ENCODE data around the gene C13orf42.

The C13orf42 gene

DNA sequence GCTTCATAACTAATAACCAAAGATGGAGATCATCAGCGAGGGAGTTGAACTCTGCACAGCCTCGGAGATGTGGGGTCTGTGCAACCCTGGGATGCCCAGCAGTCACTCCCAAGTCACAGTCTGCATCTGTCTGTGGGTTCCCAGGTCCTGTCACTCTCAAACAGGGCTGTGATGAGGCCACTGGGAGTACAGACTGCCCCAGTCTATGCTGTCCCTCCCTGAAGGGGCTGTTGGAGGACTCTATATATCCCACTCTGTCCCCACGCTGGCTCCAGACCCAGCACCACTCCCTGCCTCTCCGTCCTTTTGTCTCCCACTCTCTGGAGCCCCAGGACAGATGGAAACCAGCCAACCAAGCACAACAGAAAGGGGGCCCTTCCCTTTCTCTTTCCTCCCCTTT lies 26.2 kb upstream of the C13orf42 start:
- no peak overlapping the region for H3K4me3 ChIP-seq (ENCODE audit: control insufficient read depth in 1 of 7, extremely low read depth in 1 of 7, insufficient read depth in 4 of 7, low read depth in 2 of 7, low read length in 6 of 7)
- peaks cover 0 to 1% (median 0%) of the 10 kb centered on the region in 4 experiments for H3K4me1 ChIP-seq (ENCODE audit: control extremely low read depth in 1 of 4, control insufficient read depth in 4 of 4, insufficient read depth in 4 of 4, low read length in 3 of 4)
- WGBS (ENCODE audit: insufficient coverage), result 96% methylated on average over 4 of the region's 4 CpGs
- no peaks in the 10 kb centered on the region for H3K36me3 ChIP-seq (ENCODE audit: control insufficient read depth in 4 of 4, insufficient read depth in 4 of 4, low read length in 3 of 4)
- peaks cover 0 to 3% (median 0%) of the 10 kb centered on the region in 5 experiments for H3K9me3 ChIP-seq (ENCODE audit: control extremely low read depth in 1 of 5, control insufficient read depth in 4 of 5, insufficient read depth in 2 of 5, low read depth in 1 of 5, low read length in 4 of 5)
- H3K27me3 ChIP-seq (replicated peaks in 2 of 5; ENCODE audit: control insufficient read depth in 4 of 5, insufficient read depth in 5 of 5, low read length in 4 of 5), result no peaks in the 10 kb centered on the region
- H3K27ac ChIP-seq (ENCODE audit: insufficient read depth in 1 of 2, low read depth in 1 of 2, low read length in 2 of 2, poor library complexity in 1 of 2, severe bottlenecking in 2 of 2), result no peak overlapping the region
- no peak for DNase-seq
- CTCF ChIA-PET, result no interaction called here
- POLR2A ChIA-PET, result no interaction called here

DNA sequence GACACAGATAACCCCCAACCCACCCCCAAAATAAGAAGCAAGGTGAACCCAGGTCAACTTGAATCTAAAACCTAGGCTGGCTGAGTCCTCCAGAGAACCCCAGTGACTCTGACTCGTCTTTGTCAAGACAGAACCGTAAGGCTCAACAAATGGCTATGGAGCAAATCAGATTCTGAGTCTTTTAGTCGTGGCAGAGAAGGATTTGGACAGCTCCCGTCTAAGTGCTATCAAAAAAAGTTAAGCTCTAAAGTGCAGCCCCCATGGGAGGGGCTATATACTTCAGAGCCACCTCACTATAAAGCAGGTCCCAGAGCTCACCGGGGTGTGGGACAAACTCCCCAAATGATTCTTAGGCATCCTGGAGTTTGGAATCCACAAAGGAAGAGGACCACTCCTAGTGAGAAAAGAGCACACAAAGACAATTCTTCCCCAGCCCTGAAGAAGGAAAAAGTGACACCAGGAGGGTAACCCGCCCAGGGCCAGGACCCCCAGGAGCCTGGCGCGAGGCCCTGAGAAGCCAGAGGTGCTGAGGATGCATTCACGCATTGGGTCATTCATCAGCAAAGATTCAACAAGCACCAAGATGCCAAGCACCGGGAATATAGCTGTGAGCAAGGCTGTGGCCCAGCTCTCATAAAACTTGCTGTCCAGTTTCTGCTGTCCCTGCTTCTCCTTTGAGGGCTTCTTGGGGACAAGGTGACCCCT lies 25.4 kb upstream of the C13orf42 start:
- Histone ChIP-seq H3K4me3 (ENCODE audit: control insufficient read depth in 1 of 7, extremely low read depth in 1 of 7, insufficient read depth in 4 of 7, low read depth in 2 of 7, low read length in 6 of 7) (no peak overlapping the region), H3K27ac (ENCODE audit: insufficient read depth in 1 of 2, low read depth in 1 of 2, low read length in 2 of 2, poor library complexity in 1 of 2, severe bottlenecking in 2 of 2) (no peak overlapping the region), H3K9me3 (ENCODE audit: control extremely low read depth in 1 of 5, control insufficient read depth in 4 of 5, insufficient read depth in 2 of 5, low read depth in 1 of 5, low read length in 4 of 5) (peaks cover 0 to 3% (median 3%) of the 10 kb centered on the region in 5 experiments), H3K27me3 (replicated peaks in 2 of 5; ENCODE audit: control insufficient read depth in 4 of 5, insufficient read depth in 5 of 5, low read length in 4 of 5) (no peaks in the 10 kb centered on the region), H3K4me1 (ENCODE audit: control extremely low read depth in 1 of 4, control insufficient read depth in 4 of 4, insufficient read depth in 4 of 4, low read length in 3 of 4) (peaks cover 0 to 1% (median 0%) of the 10 kb centered on the region in 4 experiments), H3K36me3 (ENCODE audit: control insufficient read depth in 4 of 4, insufficient read depth in 4 of 4, low read length in 3 of 4) (no peaks in the 10 kb centered on the region)
- ChIA-PET CTCF (interaction anchor here (0.7 kb wide), 2 partner anchors 12 to 150 kb away, joined by 3 read pairs; no protein-coding TSS in a partner anchor), POLR2A (no interaction called here)
- peak in 1 of 3 donors; percentile 11 for DNase-seq
- WGBS (ENCODE audit: insufficient coverage), result 96% methylated on average over 9 of the region's 10 CpGs

DNA sequence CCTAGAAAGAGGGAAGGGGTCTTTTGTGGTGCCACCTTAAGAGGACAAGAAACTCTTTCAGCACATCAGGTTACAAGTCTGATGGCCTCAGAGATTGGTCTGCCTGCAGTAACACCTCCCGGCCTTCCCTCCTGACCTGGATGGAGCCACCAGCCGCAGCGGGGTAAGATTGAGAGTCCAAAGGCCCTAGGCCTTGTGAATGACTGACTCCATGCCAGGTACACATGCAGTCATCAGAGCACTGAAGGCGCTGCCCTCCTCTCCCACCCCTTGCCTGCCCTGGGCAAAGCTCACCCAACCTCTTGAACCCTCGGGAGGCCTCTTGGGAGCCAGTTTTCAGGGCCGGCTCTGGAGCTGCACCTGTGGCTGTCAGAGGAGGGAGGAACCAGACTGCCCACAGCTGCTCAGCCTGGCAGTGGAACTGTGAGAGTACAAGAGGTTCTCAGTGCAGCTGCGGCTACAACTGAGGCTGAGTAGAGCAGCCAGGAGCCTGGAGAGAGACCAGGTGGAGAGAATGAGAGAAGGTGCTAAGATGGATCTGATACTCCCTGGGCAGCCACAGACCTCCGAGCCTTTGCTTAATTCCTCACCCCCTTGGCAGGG lies 23.8 kb upstream of the C13orf42 start:
- no peak overlapping the region for H3K27ac ChIP-seq (ENCODE audit: insufficient read depth in 1 of 2, low read depth in 1 of 2, low read length in 2 of 2, poor library complexity in 1 of 2, severe bottlenecking in 2 of 2)
- ChIA-PET CTCF (interaction anchor here (1.6 to 1.7 kb wide), 2 partner anchors 9 to 29 kb away, joined by 5 to 6 read pairs; no protein-coding TSS in a partner anchor), POLR2A (no interaction called here)
- no peaks in the 10 kb centered on the region for H3K27me3 ChIP-seq (replicated peaks in 2 of 5; ENCODE audit: control insufficient read depth in 4 of 5, insufficient read depth in 5 of 5, low read length in 4 of 5)
- peaks cover 0 to 7% (median 4%) of the 10 kb centered on the region in 5 experiments for H3K9me3 ChIP-seq (ENCODE audit: control extremely low read depth in 1 of 5, control insufficient read depth in 4 of 5, insufficient read depth in 2 of 5, low read depth in 1 of 5, low read length in 4 of 5)
- H3K36me3 ChIP-seq (ENCODE audit: control insufficient read depth in 4 of 4, insufficient read depth in 4 of 4, low read length in 3 of 4), result no peaks in the 10 kb centered on the region
- no peak overlapping the region for H3K4me3 ChIP-seq (ENCODE audit: control insufficient read depth in 1 of 7, extremely low read depth in 1 of 7, insufficient read depth in 4 of 7, low read depth in 2 of 7, low read length in 6 of 7)
- DNase-seq, result no peak
- H3K4me1 ChIP-seq (ENCODE audit: control extremely low read depth in 1 of 4, control insufficient read depth in 4 of 4, insufficient read depth in 4 of 4, low read length in 3 of 4), result peaks cover 0 to 1% (median 0%) of the 10 kb centered on the region in 4 experiments
- WGBS (ENCODE audit: insufficient coverage), result 92% methylated on average over 7 of the region's 8 CpGs

DNA sequence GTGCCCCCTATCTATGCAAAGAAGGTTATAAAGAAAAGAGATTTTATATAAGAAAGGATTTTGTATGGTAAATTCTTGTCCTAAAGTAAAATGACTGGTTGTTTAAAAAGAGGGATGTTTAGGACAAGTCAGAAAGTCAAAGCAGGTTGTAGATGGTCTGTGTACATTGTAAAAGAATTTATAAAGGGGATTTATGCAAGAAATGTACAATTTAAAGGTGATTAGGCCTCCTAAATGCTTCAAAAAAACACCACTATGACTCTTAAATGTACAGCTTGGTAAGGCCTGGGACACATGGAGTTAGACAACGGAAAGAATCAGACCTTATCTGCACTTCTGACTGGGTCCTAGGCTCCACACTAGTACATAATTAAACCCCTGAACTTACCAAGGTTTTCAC lies 19.3 kb upstream of the C13orf42 start:
- no peak for DNase-seq
- no peak overlapping the region for H3K4me3 ChIP-seq (ENCODE audit: control insufficient read depth in 1 of 7, extremely low read depth in 1 of 7, insufficient read depth in 4 of 7, low read depth in 2 of 7, low read length in 6 of 7)
- H3K27ac ChIP-seq (ENCODE audit: insufficient read depth in 1 of 2, low read depth in 1 of 2, low read length in 2 of 2, poor library complexity in 1 of 2, severe bottlenecking in 2 of 2), result no peak overlapping the region
- ChIA-PET POLR2A (interaction anchor here (0.6 kb wide), 1 partner anchor 44 kb away, joined by 3 read pairs; no protein-coding TSS in a partner anchor), CTCF (interaction anchor here (1.0 to 9.5 kb wide), 2 partner anchors 14 to 157 kb away, joined by 3 to 114 read pairs; no protein-coding TSS in a partner anchor)
- no peaks in the 10 kb centered on the region for H3K27me3 ChIP-seq (replicated peaks in 2 of 5; ENCODE audit: control insufficient read depth in 4 of 5, insufficient read depth in 5 of 5, low read length in 4 of 5)
- peaks cover 0 to 1% (median 0%) of the 10 kb centered on the region in 4 experiments for H3K4me1 ChIP-seq (ENCODE audit: control extremely low read depth in 1 of 4, control insufficient read depth in 4 of 4, insufficient read depth in 4 of 4, low read length in 3 of 4)
- peaks cover 0 to 11% (median 7%) of the 10 kb centered on the region in 5 experiments for H3K9me3 ChIP-seq (ENCODE audit: control extremely low read depth in 1 of 5, control insufficient read depth in 4 of 5, insufficient read depth in 2 of 5, low read depth in 1 of 5, low read length in 4 of 5)
- 100% methylated on average over 1 of the region's 1 CpG for WGBS (ENCODE audit: insufficient coverage)
- H3K36me3 ChIP-seq (ENCODE audit: control insufficient read depth in 4 of 4, insufficient read depth in 4 of 4, low read length in 3 of 4), result no peaks in the 10 kb centered on the region

DNA sequence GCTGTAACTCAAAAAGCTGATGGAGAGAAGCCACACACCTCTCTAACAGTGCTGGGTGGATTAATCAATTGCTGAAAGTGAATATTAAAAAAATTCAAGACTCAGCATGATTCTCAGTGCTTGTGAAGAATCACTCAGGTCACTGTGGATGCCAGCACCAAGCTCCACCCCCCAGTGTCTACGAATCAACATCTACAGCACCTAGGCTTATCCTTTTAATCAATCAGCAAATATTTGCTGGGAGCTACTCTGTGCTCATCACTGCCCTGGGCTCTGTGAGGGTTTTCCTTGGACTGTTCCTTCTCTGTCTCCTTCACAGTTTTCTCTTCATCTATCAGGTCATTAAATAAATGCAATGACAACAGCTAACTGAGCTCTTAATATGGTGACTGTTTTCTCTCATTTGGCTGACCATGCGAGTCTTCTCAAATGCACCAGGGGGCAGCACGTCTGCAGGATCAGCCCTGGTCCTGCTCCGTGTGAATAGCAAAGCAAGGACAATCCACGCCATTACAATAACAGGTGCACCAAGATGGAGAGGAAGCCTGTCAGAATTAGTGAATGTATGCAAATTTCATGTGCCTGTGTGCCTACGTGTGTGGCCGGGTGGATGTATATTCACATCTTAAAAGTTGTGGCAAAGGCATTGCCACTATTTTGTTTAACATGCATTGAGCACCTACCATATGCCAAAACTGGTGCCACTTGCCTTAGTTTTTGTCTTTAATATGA lies 14.6 kb upstream of the C13orf42 start:
- Histone ChIP-seq H3K36me3 (ENCODE audit: control insufficient read depth in 4 of 4, insufficient read depth in 4 of 4, low read length in 3 of 4) (no peaks in the 10 kb centered on the region), H3K27me3 (replicated peaks in 2 of 5; ENCODE audit: control insufficient read depth in 4 of 5, insufficient read depth in 5 of 5, low read length in 4 of 5) (no peaks in the 10 kb centered on the region), H3K4me1 (ENCODE audit: control extremely low read depth in 1 of 4, control insufficient read depth in 4 of 4, insufficient read depth in 4 of 4, low read length in 3 of 4) (no peaks in the 10 kb centered on the region), H3K9me3 (ENCODE audit: control extremely low read depth in 1 of 5, control insufficient read depth in 4 of 5, insufficient read depth in 2 of 5, low read depth in 1 of 5, low read length in 4 of 5) (peaks cover 0 to 6% (median 0%) of the 10 kb centered on the region in 5 experiments), H3K27ac (ENCODE audit: insufficient read depth in 1 of 2, low read depth in 1 of 2, low read length in 2 of 2, poor library complexity in 1 of 2, severe bottlenecking in 2 of 2) (no peak overlapping the region), H3K4me3 (ENCODE audit: control insufficient read depth in 1 of 7, extremely low read depth in 1 of 7, insufficient read depth in 4 of 7, low read depth in 2 of 7, low read length in 6 of 7) (no peak overlapping the region)
- ChIA-PET POLR2A (no interaction called here), CTCF (interaction anchor here (0.6 to 9.5 kb wide), 31 partner anchors 9 to 715 kb away, joined by 3 to 114 read pairs (median 4); no protein-coding TSS in a partner anchor)
- peak; percentile 67 to 83 (median 82) for DNase-seq
- 35% methylated on average over 5 of the region's 7 CpGs for WGBS (ENCODE audit: insufficient coverage)

DNA sequence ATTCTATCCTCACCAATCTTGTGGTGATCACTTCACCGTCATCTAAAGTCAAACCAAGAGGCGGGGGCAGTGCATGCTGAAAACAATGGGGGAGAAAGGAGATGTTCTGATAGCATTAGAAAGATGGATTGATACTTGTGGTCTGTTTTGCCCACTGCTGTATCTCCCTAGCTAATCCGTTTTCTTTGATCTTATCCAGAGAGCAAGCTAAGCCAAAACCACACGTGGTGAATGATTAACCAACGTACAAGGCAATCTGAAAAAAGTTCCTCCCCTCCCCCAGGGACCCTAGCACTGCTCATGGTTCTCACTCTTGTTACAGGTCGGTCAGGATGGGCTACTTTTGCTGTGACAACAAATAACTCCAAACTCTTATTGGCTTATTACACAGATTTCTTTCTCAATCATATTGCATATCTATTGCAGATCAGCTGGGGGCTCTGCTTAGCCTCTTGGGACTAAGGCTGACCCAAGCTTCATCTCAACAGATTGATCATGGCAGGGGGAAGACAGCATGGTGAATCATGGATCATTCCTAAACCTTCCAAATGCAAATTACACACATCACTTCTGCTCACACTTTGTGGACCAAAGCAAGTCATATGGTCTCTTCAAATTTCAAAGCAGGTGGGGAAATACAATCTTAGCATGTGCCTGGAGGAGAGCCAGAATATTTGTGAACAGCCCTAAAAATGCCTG lies 11.9 kb upstream of the C13orf42 start:
- CTCF ChIA-PET, result interaction anchor here (1.1 to 9.5 kb wide), 5 partner anchors 9 to 172 kb away, joined by 3 to 114 read pairs (median 4); no protein-coding TSS in a partner anchor
- 33% methylated on average over 4 of the region's 6 CpGs for WGBS (ENCODE audit: insufficient coverage)
- Histone ChIP-seq H3K4me3 (ENCODE audit: control insufficient read depth in 1 of 7, extremely low read depth in 1 of 7, insufficient read depth in 4 of 7, low read depth in 2 of 7, low read length in 6 of 7) (no peak overlapping the region), H3K27me3 (replicated peaks in 2 of 5; ENCODE audit: control insufficient read depth in 4 of 5, insufficient read depth in 5 of 5, low read length in 4 of 5) (no peaks in the 10 kb centered on the region), H3K9me3 (ENCODE audit: control extremely low read depth in 1 of 5, control insufficient read depth in 4 of 5, insufficient read depth in 2 of 5, low read depth in 1 of 5, low read length in 4 of 5) (peaks cover 0 to 3% (median 0%) of the 10 kb centered on the region in 5 experiments), H3K4me1 (ENCODE audit: control extremely low read depth in 1 of 4, control insufficient read depth in 4 of 4, insufficient read depth in 4 of 4, low read length in 3 of 4) (no peaks in the 10 kb centered on the region), H3K27ac (ENCODE audit: insufficient read depth in 1 of 2, low read depth in 1 of 2, low read length in 2 of 2, poor library complexity in 1 of 2, severe bottlenecking in 2 of 2) (no peak overlapping the region), H3K36me3 (ENCODE audit: control insufficient read depth in 4 of 4, insufficient read depth in 4 of 4, low read length in 3 of 4) (no peaks in the 10 kb centered on the region)
- POLR2A ChIA-PET, result no interaction called here
- peak in 1 of 3 donors; percentile 23 for DNase-seq

All from common myeloid progenitor, CD34-positive (primary cell).